T-helper 2 cell (primary cell): Measurements from ENCODE around the gene TTC28.

Source experiments
- DNase-seq, 5 experiments: peaks; one replicate each; pipeline versions ENCODE4 v3.0.0 to v3.0.0-alpha.2; 2012 to 2022

The TTC28 gene

GRCh38 chr22:28438183-28438768 is 241.4 kb downstream of the TTC28 start:
- DNase-seq: no peak

DNA sequence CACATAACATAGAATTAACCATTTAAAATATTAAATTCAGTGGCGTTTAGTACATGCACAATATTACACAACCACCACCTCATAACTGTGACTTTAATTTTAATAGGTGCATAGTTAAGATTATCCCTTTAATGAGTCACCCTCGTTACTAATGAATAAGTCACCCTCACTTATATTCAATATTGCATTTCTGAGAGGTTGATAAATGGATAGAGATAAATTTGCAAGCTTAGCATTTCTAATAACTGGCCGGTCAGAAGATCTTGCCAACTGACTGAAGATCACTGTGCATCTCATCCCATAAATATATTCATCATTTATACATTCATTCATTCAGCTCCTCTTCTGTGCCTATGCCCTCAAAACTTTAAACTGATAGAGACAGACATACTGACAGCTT is 243.7 kb downstream of the TTC28 start:
- DNase-seq: no peak

- no peak for DNase-seq
Measured at GRCh38 chr22:28435140-28435768, 244.4 kb downstream of the TTC28 start.

DNA sequence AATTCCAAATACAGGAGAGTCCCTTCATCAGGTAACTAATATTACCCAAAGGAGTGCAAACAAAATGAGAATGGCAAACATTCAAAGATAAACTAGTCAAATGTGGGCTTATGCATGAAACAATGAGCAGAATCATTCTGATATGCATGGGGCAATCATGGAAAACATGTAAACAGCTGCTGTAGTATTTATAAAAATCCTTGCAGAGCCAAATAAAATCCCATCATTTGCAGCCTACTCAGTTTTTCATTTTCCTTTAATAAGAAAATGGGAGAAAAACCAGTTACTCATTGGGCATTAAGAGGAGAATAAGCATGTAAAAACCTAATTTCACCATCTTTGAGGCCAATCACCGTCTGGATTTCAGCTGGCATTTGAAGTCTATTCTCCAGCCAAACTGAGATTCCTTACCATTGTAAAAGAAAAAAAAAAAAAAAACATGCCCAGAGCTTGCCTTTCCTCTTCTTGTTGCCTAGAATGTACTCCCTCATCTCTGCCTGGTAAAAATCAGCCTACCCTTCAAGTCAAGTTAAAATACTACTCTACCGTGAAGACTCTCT is 249.1 kb downstream of the TTC28 start:
- no peak for DNase-seq

GRCh38 chr22:28429711-28430110 is 249.9 kb downstream of the TTC28 start:
- DNase-seq: no peak

DNA sequence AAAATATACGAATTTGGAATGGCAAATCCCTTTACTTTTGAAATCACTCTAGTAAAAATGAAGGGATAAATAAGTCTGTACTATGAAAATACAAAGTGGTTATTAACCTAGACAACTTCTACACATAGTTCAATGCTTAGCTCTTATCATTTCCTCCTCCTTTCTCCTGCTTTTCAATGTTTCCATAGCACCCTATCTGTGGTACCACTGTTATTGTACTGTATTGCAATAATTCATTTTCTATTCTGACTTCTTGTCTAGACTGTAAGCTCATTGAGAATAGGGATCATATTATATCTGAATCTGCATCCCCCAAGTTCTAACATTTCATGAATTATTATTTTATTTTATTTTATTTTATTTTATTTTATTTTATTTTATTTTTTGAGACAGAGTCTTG is 251.4 kb downstream of the TTC28 start:
- no peak for DNase-seq

DNA sequence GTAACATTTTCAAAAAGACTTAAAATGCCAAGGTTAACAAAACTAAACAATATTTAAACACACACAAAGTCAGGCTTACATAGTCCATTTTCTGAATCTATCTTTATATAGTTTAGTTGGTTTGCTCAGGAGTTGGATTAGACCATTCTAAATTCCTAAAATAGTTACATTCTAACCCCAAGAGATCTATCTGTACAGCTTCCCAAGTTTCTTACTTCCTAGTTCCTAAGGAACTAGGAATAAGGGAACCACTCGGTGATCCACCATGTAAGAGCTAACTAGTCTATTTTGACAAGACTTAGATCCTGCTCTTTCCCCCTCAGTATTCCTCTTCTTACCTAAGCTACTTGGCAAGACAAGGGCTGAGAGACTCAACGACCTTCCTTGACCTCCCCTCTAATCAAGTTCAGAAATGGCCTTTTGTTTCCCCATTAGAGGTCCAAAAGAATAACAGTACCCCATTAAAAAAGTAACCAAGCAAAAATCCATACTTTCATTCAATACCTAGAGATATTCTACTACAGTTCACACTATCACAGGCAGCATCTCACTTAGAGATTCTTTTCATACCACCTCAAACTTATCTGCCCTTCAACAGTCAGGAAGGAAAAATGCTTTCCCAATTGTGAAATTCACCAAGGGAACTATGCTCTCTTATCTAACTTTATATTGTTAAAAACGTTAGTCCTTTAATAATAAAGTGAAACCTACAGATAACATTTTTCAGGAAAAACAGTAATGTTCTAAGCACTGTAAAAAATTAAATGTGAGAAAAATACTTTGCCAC is 253.1 kb downstream of the TTC28 start:
- no peak for DNase-seq

- DNase-seq: no peak
Measured at GRCh38 chr22:28425211-28425610, 254.4 kb downstream of the TTC28 start.

- no peak for DNase-seq
Measured at GRCh38 chr22:28424427-28425080, 255.1 kb downstream of the TTC28 start.

GRCh38 chr22:28419919-28420318 is 259.7 kb downstream of the TTC28 start:
- DNase-seq: no peak

DNA sequence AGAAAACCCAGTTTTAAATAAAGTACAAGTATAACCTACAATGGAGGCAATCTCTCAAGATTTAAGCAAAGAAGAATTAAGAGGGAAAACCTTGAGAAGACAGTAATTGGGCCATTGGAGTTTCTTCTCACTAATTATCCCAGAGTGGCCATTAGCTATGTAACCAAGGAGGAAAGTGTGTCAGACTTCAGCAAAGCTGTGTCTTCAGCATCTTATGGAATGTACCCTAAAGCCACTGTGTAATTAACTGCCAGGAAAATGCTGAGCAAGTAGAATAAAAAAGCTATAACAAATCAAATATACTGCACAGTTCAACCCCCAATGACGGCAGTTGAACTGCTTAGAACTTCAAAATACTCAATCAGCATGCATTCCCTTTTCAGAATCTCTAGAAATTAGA is 261.6 kb downstream of the TTC28 start:
- no peak for DNase-seq

DNA sequence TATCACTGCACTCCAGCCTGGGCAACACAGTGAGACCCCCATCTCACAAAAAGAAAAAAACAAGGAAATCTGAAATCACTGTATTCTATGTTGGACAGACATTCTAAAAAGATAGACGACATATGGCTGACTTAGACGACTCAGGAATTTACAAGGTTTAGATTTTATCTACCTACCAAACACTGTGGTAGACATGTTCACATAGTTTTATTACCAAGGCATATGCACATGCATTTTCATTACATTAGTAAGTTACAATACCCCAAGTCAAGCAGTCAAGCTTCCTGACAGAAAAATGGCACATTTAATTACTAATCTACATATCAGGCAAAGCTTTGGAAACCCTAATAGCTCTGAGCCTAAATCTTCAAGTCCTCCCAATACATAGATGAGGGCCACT is 262.2 kb downstream of the TTC28 start:
- no peak for DNase-seq

DNA sequence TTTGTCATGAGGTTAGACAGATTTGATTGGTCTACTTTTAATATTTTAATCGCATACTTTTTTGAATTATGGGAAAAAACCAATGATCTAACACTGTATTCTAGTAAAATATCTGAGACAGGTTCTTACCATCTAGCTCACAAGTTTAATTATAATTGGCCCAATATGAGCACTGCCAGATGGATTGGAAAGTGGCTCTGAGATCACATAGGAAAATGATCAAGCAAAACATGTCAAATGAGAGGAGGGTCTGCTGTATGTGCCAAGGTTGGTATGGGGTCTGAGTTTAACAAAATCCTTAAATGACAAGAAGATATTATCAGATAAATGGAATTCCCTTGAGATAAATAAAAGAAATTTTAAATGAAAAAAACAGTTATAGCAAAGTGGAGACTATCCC is 264.7 kb downstream of the TTC28 start:
- no peak for DNase-seq

GRCh38 chr22:28413612-28414399 is 265.8 kb downstream of the TTC28 start:
- no peak for DNase-seq

- DNase-seq: no peak
Measured at GRCh38 chr22:28412109-28412508, 267.5 kb downstream of the TTC28 start.

DNA sequence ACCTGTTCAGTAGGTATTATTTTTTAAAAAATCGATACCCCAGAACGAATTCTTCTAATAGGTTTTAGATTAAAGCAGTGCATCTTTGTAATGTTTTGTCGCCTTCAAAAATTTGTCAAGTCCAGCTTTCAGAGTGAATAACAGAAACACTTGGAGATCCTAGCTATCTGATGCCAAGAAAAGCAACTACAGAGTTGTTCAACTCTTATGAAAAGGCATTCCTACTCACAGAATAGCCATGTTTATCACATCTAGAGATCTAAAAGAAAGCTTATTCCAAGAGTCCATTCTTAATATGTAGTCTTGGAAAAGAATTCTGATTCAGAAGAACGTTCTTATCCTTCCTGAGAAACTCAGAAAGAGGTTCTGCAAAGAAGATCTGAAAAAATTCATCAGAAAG is 268.5 kb downstream of the TTC28 start:
- no peak for DNase-seq

DNA sequence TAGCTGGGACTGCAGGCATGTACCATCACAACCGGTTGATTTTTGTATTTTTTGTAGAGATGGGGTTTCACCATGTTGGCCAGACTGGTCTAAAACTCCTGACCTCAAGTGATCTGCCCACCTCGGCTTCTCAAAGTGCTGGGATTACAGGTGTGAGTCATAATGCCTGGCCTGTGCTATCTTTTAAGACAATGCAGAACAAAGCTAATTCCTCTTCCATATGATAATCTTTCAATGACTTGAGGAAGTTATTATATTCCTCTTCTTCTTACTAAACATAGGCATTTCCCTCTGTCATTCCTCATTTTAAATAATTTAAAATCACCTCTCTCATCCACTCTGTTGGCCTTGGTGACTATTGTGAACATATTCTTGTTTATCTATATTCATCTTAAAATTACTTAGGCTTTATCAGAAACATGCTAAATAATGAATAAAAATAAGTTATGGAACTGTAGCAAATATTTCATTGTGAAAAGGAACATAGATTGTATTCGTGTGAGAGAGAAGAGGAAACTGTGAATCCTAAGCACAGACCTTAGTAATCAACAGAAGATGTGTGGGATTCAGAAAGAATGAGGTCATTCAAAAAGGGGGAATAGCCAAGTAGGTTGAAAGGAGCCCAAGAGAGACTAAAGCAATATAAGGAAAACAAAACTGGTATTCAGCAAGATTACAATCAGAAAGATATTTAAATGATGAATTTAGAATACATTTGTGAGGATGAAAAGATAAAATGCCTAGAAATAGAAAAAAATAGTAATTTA is 269.4 kb downstream of the TTC28 start:
- no peak for DNase-seq

GRCh38 chr22:28408709-28409108 is 270.9 kb downstream of the TTC28 start:
- peak in 1 of 5 experiments; percentile 25 for DNase-seq

DNA sequence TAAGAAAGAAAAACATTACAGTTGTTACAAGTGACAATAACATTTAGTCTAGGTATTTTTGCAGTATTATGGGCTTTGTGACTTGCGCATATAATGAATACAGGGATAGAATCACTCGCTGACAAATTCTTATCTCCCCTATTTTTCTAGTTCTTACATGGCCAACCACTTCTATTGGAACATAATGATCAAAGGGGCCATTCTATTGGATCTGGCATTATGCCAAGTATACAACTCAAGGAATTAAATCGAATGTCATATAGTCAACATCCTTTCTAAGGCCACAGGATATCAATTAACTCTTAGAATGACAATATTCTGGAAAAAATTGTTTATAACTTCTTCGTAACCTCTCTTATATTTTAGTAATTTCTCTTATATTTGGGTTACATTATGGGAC is 272.0 kb downstream of the TTC28 start:
- no peak for DNase-seq

DNA sequence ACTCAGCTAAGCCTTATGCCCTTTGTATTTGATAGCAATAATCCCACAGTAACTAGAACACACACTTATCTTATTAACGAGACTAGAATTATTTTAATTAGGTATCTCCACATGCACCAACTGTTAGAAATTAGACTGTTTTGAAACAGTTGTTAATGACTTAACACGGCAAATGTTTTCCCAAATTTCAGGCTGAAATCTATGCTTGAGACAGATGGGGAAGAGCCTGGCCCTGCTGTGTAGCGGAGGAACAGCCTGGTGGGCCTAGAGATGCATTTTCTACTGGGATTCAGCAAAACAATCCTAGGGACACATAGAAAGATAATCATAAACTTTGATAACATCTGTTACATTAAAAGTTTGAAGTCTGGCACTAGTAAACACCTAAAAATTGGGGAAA is 273.4 kb downstream of the TTC28 start:
- no peak for DNase-seq

DNA sequence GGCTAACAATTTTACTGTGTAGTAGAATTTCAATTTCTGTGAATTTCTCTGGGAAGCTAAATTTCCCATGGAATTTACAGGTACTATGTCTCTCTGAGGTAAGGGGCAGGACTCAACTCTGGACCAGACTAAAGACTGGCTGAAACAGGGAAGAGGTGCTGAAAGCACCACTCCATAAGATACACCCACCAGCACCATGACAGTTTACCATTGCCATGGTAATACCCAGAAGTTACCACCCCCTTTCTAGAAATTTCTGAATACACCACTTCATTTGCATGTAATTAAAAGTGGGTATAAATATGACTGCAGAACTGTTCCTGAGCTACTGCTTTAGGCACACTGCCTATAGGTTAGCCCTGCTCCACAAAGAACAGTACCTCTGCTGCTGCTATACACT is 274.1 kb downstream of the TTC28 start:
- DNase-seq: no peak

DNA sequence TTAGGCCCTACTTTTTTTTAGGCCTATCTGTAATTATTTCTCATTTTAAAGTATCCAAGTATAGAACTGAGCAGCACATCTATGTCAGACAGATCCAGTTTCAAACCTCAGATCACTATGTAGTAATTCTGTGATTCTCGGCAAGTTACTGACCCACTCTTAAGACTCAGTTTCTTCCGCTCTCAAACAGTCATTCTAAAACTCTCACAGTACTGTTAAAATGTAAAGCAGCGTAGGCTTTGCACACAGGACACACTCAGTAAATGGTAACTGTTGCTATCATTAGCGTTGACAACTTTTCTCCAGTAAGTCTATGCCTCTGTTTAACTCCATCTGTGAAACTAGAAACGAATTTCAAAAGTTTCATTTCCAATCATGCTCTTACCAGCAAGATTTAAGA is 277.1 kb downstream of the TTC28 start:
- peak in 1 of 5 experiments; percentile 81 for DNase-seq
